HepG2 (cell line): Measurements from ENCODE around the gene GK. TPM values are rescaled to one million over a fixed set of nuclear protein-coding genes. Genes with fewer than 3 reads are reported as not detected.

Source experiments
- HIVEP1 ChIP-seq: sonication (generic); formaldehyde crosslinking; IDR thresholded peaks from 2 replicates; pipeline ENCODE4 v1.4.0; 2020; ENCODE audit warnings: mild to moderate bottlenecking, missing genetic modification reagents
- MED8 ChIP-seq: sonication (generic); formaldehyde crosslinking; IDR thresholded peaks from 2 replicates; pipeline ENCODE4 v1.8.1; 2023; ENCODE audit warnings: mild to moderate bottlenecking, missing genetic modification reagents; ENCODE audit not compliant: insufficient replicate concordance
- MIER3 ChIP-seq: IDR thresholded peaks from 2 replicates; pipeline ENCODE4 v1.6.1; 2016; ENCODE audit warnings: missing compliant biosample characterization, borderline replicate concordance
- PAXIP1 ChIP-seq: sonication (generic); formaldehyde crosslinking; conservative IDR thresholded peaks from 2 replicates; pipeline ENCODE4 v1.4.0; 2020; ENCODE audit warnings: mild to moderate bottlenecking, missing genetic modification reagents, moderate library complexity
- RERE ChIP-seq: IDR thresholded peaks from 2 replicates; pipeline ENCODE4 v1.6.1; 2016; ENCODE audit warnings: low read depth, missing genetic modification reagents, missing compliant biosample characterization
- SALL1 ChIP-seq: sonication (generic); formaldehyde crosslinking; IDR thresholded peaks from 2 replicates; pipeline ENCODE4 v1.8.0; 2022; ENCODE audit warnings: mild to moderate bottlenecking, missing genetic modification reagents
- SAP130 ChIP-seq: IDR thresholded peaks from 2 replicates; pipeline ENCODE4 v1.6.1; 2016; ENCODE audit warnings: low read depth
- SMAD9 ChIP-seq: sonication (generic); formaldehyde crosslinking; IDR thresholded peaks from 2 replicates; pipeline ENCODE4 v1.5.1; 2020; ENCODE audit warnings: mild to moderate bottlenecking, missing genetic modification reagents
- SRSF4 ChIP-seq: fragments of 200-400 bp; formaldehyde crosslinking; IDR thresholded peaks from one replicate; pipeline ENCODE4 v1.6.1; 2018; ENCODE audit warnings: mild to moderate bottlenecking, low read depth, low read length, moderate library complexity; ENCODE audit not compliant: poor library complexity, severe bottlenecking
- TCF7 ChIP-seq: sonication (generic); IDR thresholded peaks from 2 replicates; pipeline ENCODE4 v1.6.1; 2016; ENCODE audit warnings: antibody characterized with exemption, low read depth
- U2AF1 ChIP-seq: fragments of 200-400 bp; formaldehyde crosslinking; optimal IDR thresholded peaks from 2 replicates; pipeline ENCODE3; 2017; ENCODE audit warnings: mild to moderate bottlenecking, low read depth, low read length
- XBP1 ChIP-seq: sonication (generic); formaldehyde crosslinking; IDR thresholded peaks from 2 replicates; pipeline ENCODE4 v1.5.0; 2020; ENCODE audit warnings: missing genetic modification reagents
- ZBTB34 ChIP-seq: sonication (generic); formaldehyde crosslinking; IDR thresholded peaks from 2 replicates; pipeline ENCODE4 v1.8.0; 2022; ENCODE audit warnings: mild to moderate bottlenecking, missing genetic modification reagents
- ZMYM2 ChIP-seq: sonication (generic); formaldehyde crosslinking; IDR thresholded peaks from 2 replicates; pipeline ENCODE4 v1.8.0; 2022; ENCODE audit warnings: mild to moderate bottlenecking, missing genetic modification reagents
- ZNF282 ChIP-seq: fragments of 450-650 bp; IDR thresholded peaks from 2 replicates; pipeline ENCODE4 v1.6.1; 2018; ENCODE audit not compliant: partially characterized antibody
- ZNF333 ChIP-seq: sonication (generic); formaldehyde crosslinking; IDR thresholded peaks from 2 replicates; pipeline ENCODE4 v1.4.0; 2020; ENCODE audit warnings: mild to moderate bottlenecking, missing genetic modification reagents, borderline replicate concordance
- ZNF558 ChIP-seq: sonication (generic); formaldehyde crosslinking; IDR thresholded peaks from 2 replicates; pipeline ENCODE4 v1.9.0; 2022; ENCODE audit warnings: mild to moderate bottlenecking, missing genetic modification reagents, borderline replicate concordance
- ZNF598 ChIP-seq: sonication (generic); formaldehyde crosslinking; IDR thresholded peaks from 2 replicates; pipeline ENCODE4 v1.5.1; 2020; ENCODE audit warnings: mild to moderate bottlenecking, missing genetic modification reagents, borderline replicate concordance
- ZNF75D ChIP-seq: sonication (generic); formaldehyde crosslinking; IDR thresholded peaks from 2 replicates; pipeline ENCODE4 v1.8.1; 2023; ENCODE audit warnings: missing genetic modification reagents, mild to moderate bottlenecking, borderline replicate concordance
- polyA plus RNA-seq, 8 experiments: library from polyadenylated mRNA; depleted of rRNA in 3 of 8; stranded (reverse) in 7 of 8; unstranded in 1 of 8; fragments of >200 nt; fragmentation: Illumina TruSeq in 4 of 8; extraction: Trizol in 4 of 8; gene quantifications; 2 replicates each; pipeline versions ENCODE4 v1.2.1 to v1.2.3, GENCODE V29; 2011 to 2016; ENCODE audit warnings: low read depth in 4 of 8, missing spikeins in 1 of 8, mixed read lengths in 1 of 8; ENCODE audit not compliant: insufficient read depth in 1 of 8
- total RNA-seq, 5 experiments: library from RNA; depleted of rRNA; stranded (reverse); fragments of >200 nt; fragmentation: Illumina TruSeq; extraction: Trizol; gene quantifications; 2 replicates each; pipeline ENCODE4 v1.2.3, GENCODE V29; 2016; ENCODE audit warnings: low read depth in 1 of 5

The GK gene
- total and polyA plus RNA-seq, 2 of the 13 experiments (the other 11 are each of a cell fraction or from before 2014, with no cell fraction given) = 64.2 to 265 TPM

- TF ChIP-seq ZBTB34 (no peak), TCF7 (no peak), ZMYM2 (no peak), RERE (CRISPR knock-in tag) (no peak), SALL1 (no peak; the same call in none of the 2 replicates), ZNF558 (CRISPR knock-in tag) (no peak), XBP1 (CRISPR knock-in tag) (no peak), SAP130 (CRISPR knock-in tag) (peak; percentile 87), HIVEP1 (CRISPR knock-in tag) (no peak), ZNF598 (CRISPR knock-in tag) (no peak), ZNF333 (no peak), MED8 (no peak), SMAD9 (no peak), SRSF4 (no peak), PAXIP1 (0 out of 2 replicates have a peak, but pooled peaks have one; percentile 15), ZNF75D (CRISPR knock-in tag) (no peak), U2AF1 (no peak), MIER3 (no peak; the same call in 1 of the 2 replicates), ZNF282 (no peak)
These were observed 452 bp upstream of the GK start (continued) for GRCh38 chrX:30652527-30653414.
